VCaP (cell line): ENCODE results near the gene GRK3.
"Not testable (repeated sequence)": the region's sequence is repeated elsewhere in the genome, so short reads cannot be mapped to it uniquely, and the experiment has no call there.

Experiments
- H3K27ac ChIP-seq: fragments of 450-650 bp; 2 replicates; pipeline ENCODE4 v1.5.1; 2017
- TF ChIP-seq, protein P1 (sequence below): fragments of 450-650 bp; conservative IDR thresholded peaks from 2 replicates; pipeline ENCODE4 v1.5.1; 2017; ENCODE audit warnings: mild to moderate bottlenecking, moderate library complexity

The GRK3 gene

DNA sequence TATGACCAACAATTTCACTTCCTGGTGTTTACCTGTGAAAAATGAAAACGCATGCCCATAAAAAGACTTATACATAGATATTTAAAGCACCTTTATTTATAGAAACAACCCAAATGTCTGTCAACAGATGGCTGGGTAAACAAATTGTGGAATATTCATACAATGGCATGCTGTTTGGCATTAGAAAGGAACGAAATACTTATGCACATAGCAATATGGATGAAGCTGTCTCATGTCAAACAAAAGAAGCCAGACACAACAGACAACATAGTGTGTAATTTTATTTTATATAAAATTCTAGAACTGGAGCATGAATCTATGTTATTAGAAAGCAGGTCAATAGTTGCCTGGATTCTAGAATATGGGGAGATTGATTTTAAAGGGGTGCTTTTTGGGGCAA is 38.0 kb downstream of the GRK3 start:
- TF ChIP-seq, protein P1, sequence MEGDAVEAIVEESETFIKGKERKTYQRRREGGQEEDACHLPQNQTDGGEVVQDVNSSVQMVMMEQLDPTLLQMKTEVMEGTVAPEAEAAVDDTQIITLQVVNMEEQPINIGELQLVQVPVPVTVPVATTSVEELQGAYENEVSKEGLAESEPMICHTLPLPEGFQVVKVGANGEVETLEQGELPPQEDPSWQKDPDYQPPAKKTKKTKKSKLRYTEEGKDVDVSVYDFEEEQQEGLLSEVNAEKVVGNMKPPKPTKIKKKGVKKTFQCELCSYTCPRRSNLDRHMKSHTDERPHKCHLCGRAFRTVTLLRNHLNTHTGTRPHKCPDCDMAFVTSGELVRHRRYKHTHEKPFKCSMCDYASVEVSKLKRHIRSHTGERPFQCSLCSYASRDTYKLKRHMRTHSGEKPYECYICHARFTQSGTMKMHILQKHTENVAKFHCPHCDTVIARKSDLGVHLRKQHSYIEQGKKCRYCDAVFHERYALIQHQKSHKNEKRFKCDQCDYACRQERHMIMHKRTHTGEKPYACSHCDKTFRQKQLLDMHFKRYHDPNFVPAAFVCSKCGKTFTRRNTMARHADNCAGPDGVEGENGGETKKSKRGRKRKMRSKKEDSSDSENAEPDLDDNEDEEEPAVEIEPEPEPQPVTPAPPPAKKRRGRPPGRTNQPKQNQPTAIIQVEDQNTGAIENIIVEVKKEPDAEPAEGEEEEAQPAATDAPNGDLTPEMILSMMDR = no peak
- no peak overlapping the region for H3K27ac ChIP-seq

DNA sequence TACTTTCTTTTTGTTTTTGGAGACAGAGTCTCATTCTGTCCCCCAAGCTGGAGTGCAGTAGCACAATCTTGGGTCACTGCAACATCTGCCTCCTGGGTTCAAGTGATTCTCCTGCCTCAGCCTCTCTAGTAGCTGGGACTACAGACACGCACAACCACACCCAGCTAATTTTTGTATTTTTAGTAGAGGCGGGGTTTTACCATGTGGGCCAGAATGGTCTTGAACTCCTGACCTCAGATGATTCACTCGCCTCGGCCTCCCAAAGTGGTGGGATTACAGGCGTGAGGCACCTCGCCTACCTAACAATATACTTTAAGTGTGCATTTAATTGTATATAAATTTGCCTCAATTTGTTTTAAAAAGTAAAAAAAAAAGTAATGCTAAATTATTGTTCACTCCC is 38.4 kb downstream of the GRK3 start:
- TF ChIP-seq, protein P1 = no peak

DNA sequence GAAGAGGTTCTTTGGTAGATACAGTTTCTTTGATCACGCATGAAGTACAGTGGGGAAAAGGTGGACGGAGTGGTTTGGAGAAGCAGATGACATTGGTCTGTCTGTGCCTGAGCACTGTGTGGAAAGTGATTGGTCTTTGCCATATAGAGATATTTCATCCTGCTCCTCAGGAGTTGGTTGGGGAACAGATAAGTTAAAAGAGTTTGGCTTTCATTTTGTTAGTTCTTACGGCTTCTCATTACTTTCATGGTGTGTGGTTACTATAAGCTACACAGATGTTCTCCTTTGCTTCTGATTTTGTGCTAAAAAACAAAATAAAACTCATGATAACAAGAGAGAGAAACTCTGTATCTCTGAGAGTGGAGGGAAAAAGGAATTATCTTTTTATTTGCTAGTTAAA is 40.7 kb downstream of the GRK3 start:
- peak overlapping the region; percentile 80 for H3K27ac ChIP-seq

More for the DNA sequence above, 38.4 kb downstream of the GRK3 start:
- H3K27ac ChIP-seq = peak overlapping the region; percentile 80; the same call in 1 of the 2 replicates

DNA sequence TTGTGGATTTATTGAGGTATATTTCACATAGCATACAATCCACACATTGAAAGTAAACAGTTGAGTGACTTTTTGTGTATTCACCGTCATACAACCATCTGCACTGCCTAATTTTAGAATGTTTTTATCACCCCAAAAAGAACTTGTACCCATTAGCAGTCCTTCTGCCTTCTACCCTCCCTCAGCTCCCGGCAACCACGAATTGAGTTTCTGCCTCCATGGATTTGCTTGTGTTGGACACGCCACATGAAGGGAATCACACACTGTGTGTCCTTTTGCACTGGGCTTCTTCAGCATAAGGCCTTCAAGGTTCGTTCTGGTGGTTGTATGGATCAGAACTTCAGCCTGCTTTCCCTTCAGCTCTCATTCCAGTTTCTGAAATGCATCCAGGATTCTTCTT is 41.1 kb downstream of the GRK3 start:
- H3K27ac ChIP-seq = peak overlapping the region; percentile 80

DNA sequence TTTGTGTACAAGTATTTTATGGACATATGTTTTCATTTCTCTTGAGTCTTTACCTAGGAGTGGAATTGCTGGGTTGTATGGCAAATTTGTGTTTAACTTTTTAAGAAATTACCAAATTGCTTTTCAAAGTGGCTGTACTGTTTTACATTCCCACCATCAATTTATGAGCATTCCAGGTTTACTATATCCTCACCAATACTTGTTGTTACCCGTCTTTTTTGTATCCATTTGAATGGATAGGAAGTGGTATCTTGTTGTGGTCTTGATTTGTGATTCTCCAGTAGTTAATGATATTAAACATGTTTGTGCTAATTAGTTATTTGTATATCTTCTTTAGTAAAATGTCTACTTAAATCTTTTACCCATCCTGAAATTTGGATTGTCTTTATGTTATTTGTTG is 46.8 kb downstream of the GRK3 start:
- H3K27ac ChIP-seq = not testable (repeated sequence)

DNA sequence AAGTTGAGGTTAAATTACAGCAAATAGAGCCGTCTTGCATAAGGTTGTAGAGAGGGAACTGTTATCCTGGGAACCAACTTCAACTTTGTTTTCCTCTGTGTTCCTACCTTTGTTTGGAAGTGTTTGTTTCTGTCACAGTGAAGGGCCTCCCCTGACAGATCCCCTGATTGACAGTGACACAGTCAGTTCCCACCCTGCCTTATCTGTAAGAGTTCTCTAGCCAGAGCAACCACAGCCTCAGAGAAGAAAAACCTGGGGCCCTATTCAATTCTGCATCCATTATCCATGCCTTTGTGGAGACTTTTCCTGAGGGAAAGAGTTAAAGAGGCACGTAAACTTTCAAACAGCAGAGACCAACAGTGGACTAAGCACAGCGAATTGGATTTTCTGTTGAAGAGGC is 48.7 kb downstream of the GRK3 start:
- H3K27ac ChIP-seq = not testable (repeated sequence)

DNA sequence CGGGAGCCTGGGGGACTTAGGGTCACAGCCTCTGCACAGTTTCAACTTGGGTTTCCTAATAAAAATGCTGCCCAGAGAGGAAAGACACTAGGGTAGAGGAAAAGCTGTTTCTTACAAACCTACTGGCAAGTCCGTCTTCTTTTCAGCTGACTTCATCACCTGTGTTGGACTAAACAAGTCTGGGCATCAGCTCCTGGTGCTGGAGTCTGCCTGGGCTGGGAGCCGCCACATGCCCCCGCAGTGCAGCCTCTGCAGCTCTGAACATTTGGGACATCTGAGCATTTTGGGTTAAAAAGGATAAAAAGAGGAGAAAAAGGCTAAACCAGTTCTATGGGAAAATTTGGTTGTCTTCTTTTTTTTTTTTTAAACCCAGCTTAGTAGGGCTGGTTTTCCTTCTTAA is 49.1 kb downstream of the GRK3 start:
- H3K27ac ChIP-seq = not testable (repeated sequence)

DNA sequence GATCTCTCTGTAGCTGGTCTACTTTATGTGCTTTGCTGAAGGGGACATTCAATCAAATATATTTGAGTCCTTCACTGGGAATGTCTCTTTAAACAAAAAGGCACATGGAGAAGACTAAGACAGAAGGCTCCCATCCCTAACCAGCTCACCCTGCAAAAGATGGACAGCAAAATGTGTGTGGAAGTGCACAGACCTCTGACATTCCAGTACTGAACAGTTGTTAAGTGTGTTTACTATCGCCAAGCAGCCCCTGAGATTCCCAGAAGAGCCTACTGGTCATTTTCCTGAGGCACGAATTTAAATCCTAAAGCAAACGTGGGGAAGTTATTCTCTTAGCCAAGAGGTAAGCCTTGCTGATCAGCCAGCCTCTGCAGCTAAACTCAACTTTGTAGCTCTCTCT is 50.3 kb downstream of the GRK3 start:
- peak overlapping the region; percentile 28; the same call in 1 of the 2 replicates for H3K27ac ChIP-seq

DNA sequence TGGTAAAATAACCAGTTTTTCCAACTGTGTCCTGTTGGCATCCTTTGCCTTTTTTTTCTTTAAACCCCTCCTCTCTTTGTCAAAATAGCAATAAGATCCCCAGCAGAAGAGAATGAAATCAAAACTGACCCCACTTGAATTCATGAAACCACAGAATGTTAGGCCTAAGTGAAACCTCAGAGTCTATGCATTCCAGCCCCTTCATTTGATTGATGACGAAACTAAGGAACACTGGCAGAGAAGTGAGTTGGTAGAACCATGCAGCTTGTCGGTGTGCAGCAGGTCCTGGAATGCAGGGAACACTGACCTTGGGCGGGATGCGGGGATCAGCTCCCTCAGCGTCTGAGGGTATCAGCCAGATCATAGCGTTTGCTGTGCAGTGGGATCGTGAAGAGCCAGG is 57.5 kb downstream of the GRK3 start:
- TF ChIP-seq, protein P1 = no peak
- no peak overlapping the region for H3K27ac ChIP-seq

DNA sequence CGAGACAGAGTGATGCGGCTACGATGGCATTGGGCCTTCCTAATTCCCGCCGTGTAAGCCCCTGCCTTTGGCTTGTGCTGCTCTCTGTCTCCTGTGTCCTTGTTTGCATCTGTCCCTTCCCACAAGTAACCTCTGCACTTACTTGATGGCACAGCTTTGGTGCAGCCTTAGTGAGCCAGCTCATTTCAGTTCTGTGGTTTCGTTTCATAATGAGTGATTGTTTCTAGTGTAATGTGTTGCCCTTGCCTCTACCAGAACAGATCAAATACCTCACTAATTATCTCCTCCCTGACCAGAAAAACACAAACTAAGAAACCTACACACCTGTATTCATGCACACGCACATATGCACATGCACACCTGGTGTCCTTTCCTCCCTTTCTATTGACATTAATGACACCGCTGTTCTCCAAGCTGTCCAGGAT is 58.8 kb downstream of the GRK3 start:
- TF ChIP-seq, protein P1 = no peak

DNA sequence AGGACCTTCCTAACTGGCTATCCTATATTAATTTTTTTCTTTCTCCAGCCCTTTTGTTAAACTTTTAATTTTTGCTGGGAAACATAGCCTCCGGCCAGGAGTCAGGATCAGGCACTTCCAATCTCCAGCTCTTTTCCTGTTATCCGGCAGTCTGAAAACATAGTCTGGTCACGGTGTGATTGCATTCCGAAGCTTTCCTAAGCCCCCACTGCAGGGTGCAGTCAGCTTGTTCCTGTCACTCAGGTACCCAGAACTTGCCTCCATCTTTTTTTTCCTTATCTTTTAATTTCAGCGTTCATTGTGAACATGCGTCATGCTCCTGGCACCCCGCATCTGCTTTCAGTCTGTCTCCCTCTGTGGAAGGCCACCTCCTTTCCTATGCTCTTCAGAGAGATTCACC is 59.4 kb downstream of the GRK3 start:
- TF ChIP-seq, protein P1 = no peak
- H3K27ac ChIP-seq = no peak overlapping the region

More for the DNA sequence above, 58.8 kb downstream of the GRK3 start:
- no peak overlapping the region for H3K27ac ChIP-seq
